ENCODE results near the gene HDAC4. TPM values are rescaled to one million over a fixed set of nuclear protein-coding genes. Genes with fewer than 3 reads are reported as not detected.
"Not testable (repeated sequence)": the region's sequence is repeated elsewhere in the genome, so short reads cannot be mapped to it uniquely, and the experiment has no call there.

Gene HDAC4
- total RNA-seq, 5 donors from 2014 or later (not counting 1 experiment from before 2014, with no cell fraction given): 44.8 to 80.2 (median 60.9) TPM

- Mint-ChIP-seq H3K9me3 (peaks cover 3 to 17% (median 6%) of the 10 kb centered on the region in 3 donors), H3K36me3 (peaks cover 67% of the 10 kb centered on the region), H3K27me3 (no peaks in the 10 kb centered on the region), H3K4me3 (no peak overlapping the region), H3K27ac (no peak overlapping the region), H3K4me1 (no peaks in the 10 kb centered on the region)
- Histone ChIP-seq H3K27me3 (replicated peaks in 1 of 2; ENCODE audit: control insufficient read depth in 2 of 2, extremely low read depth in 1 of 2, insufficient read depth in 2 of 2, low read length in 1 of 2) (no peaks in the 10 kb centered on the region), H3K4me3 (ENCODE audit: control insufficient read depth in 1 of 2, extremely low read depth in 1 of 2, low read length in 1 of 2) (no peak overlapping the region), H3K9me3 (no peaks in the 10 kb centered on the region), H3K27ac (ENCODE audit: low read length) (no peak overlapping the region), H3K36me3 (ENCODE audit: control insufficient read depth in 2 of 2, extremely low read depth in 1 of 2, insufficient read depth in 1 of 2, low read length in 1 of 2) (peaks cover 38 to 74% of the 10 kb centered on the region in 2 donors), H3K4me1 (ENCODE audit: control insufficient read depth in 1 of 2, extremely low read depth in 1 of 2, insufficient read depth in 2 of 2, low read length in 2 of 2) (no peaks in the 10 kb centered on the region)
- peak in 1 of 35 experiments; percentile 19 for DNase-seq
- ChIA-PET POLR2A (no interaction called here), CTCF (no interaction called here)
- no peak for ATAC-seq (replicated peaks in 1 of 4)
- 92% methylated on average over 18 of the region's 22 CpGs for WGBS (ENCODE audit: insufficient coverage)
Measured at GRCh38 chr2:239179851-239180371, 220.9 kb downstream of the HDAC4 start.

GRCh38 chr2:239178954-239179353 lies 221.9 kb downstream of the HDAC4 start:
- Mint-ChIP-seq H3K36me3 (peaks cover 77% of the 10 kb centered on the region), H3K27me3 (no peaks in the 10 kb centered on the region), H3K4me3 (no peak overlapping the region), H3K4me1 (no peaks in the 10 kb centered on the region), H3K9me3 (peaks cover 6 to 26% (median 16%) of the 10 kb centered on the region in 3 donors), H3K27ac (no peak overlapping the region)
- H3K27ac ChIP-seq (ENCODE audit: low read length): no peak overlapping the region
- H3K4me3 ChIP-seq (ENCODE audit: control insufficient read depth in 1 of 2, extremely low read depth in 1 of 2, low read length in 1 of 2): no peak overlapping the region
- H3K4me1 ChIP-seq (ENCODE audit: control insufficient read depth in 1 of 2, extremely low read depth in 1 of 2, insufficient read depth in 2 of 2, low read length in 2 of 2): no peaks in the 10 kb centered on the region
- ChIA-PET CTCF (no interaction called here), POLR2A (no interaction called here)
- H3K36me3 ChIP-seq (ENCODE audit: control insufficient read depth in 2 of 2, extremely low read depth in 1 of 2, insufficient read depth in 1 of 2, low read length in 1 of 2): peaks cover 38 to 77% of the 10 kb centered on the region in 2 donors
- DNase-seq (peak in 1 of 35 experiments; percentile 21), ATAC-seq (replicated peaks in 1 of 4) (no peak)
- 99% methylated on average over 26 of the region's 26 CpGs for WGBS (ENCODE audit: insufficient coverage)
- peaks cover 2% of the 10 kb centered on the region for H3K9me3 ChIP-seq
- H3K27me3 ChIP-seq (replicated peaks in 1 of 2; ENCODE audit: control insufficient read depth in 2 of 2, extremely low read depth in 1 of 2, insufficient read depth in 2 of 2, low read length in 1 of 2): no peaks in the 10 kb centered on the region

GRCh38 chr2:239178484-239178883 lies 222.3 kb downstream of the HDAC4 start:
- ChIA-PET POLR2A (no interaction called here), CTCF (no interaction called here)
- Histone ChIP-seq H3K9me3 (peaks cover 2% of the 10 kb centered on the region), H3K36me3 (ENCODE audit: control insufficient read depth in 2 of 2, extremely low read depth in 1 of 2, insufficient read depth in 1 of 2, low read length in 1 of 2) (peaks cover 38 to 76% of the 10 kb centered on the region in 2 donors), H3K4me1 (ENCODE audit: control insufficient read depth in 1 of 2, extremely low read depth in 1 of 2, insufficient read depth in 2 of 2, low read length in 2 of 2) (no peaks in the 10 kb centered on the region), H3K27me3 (replicated peaks in 1 of 2; ENCODE audit: control insufficient read depth in 2 of 2, extremely low read depth in 1 of 2, insufficient read depth in 2 of 2, low read length in 1 of 2) (no peaks in the 10 kb centered on the region), H3K4me3 (ENCODE audit: control insufficient read depth in 1 of 2, extremely low read depth in 1 of 2, low read length in 1 of 2) (no peak overlapping the region), H3K27ac (ENCODE audit: low read length) (no peak overlapping the region)
- no peaks in the 10 kb centered on the region for H3K4me1 Mint-ChIP-seq
- H3K27me3 Mint-ChIP-seq: no peaks in the 10 kb centered on the region
- ATAC-seq (replicated peaks in 1 of 4) (no peak), DNase-seq (no peak)
- WGBS (ENCODE audit: insufficient coverage): 98% methylated on average over 10 of the region's 10 CpGs
- H3K4me3 Mint-ChIP-seq: no peak overlapping the region
- peaks cover 80% of the 10 kb centered on the region for H3K36me3 Mint-ChIP-seq
- peaks cover 8 to 29% (median 19%) of the 10 kb centered on the region in 3 donors for H3K9me3 Mint-ChIP-seq
- H3K27ac Mint-ChIP-seq: no peak overlapping the region

GRCh38 chr2:239177908-239178307 lies 222.9 kb downstream of the HDAC4 start:
- Histone ChIP-seq H3K9me3 (peaks cover 2% of the 10 kb centered on the region), H3K36me3 (ENCODE audit: control insufficient read depth in 2 of 2, extremely low read depth in 1 of 2, insufficient read depth in 1 of 2, low read length in 1 of 2) (peaks cover 38 to 79% of the 10 kb centered on the region in 2 donors), H3K27ac (ENCODE audit: low read length) (no peak overlapping the region), H3K4me3 (ENCODE audit: control insufficient read depth in 1 of 2, extremely low read depth in 1 of 2, low read length in 1 of 2) (no peak overlapping the region), H3K27me3 (replicated peaks in 1 of 2; ENCODE audit: control insufficient read depth in 2 of 2, extremely low read depth in 1 of 2, insufficient read depth in 2 of 2, low read length in 1 of 2) (no peaks in the 10 kb centered on the region), H3K4me1 (ENCODE audit: control insufficient read depth in 1 of 2, extremely low read depth in 1 of 2, insufficient read depth in 2 of 2, low read length in 2 of 2) (no peaks in the 10 kb centered on the region)
- peaks cover 82% of the 10 kb centered on the region for H3K36me3 Mint-ChIP-seq
- no peak overlapping the region for H3K27ac Mint-ChIP-seq
- no peak for DNase-seq
- no peak overlapping the region for H3K4me3 Mint-ChIP-seq
- no peaks in the 10 kb centered on the region for H3K27me3 Mint-ChIP-seq
- CTCF ChIA-PET: no interaction called here
- no peak for ATAC-seq (replicated peaks in 1 of 4)
- H3K4me1 Mint-ChIP-seq: no peaks in the 10 kb centered on the region
- POLR2A ChIA-PET: no interaction called here
- peaks cover 14 to 35% (median 24%) of the 10 kb centered on the region in 3 donors for H3K9me3 Mint-ChIP-seq
- 97% methylated on average over 15 of the region's 17 CpGs for WGBS (ENCODE audit: insufficient coverage)

- WGBS (ENCODE audit: insufficient coverage): 100% methylated on average over 2 of the region's 11 CpGs
- Mint-ChIP-seq H3K4me1 (no peaks in the 10 kb centered on the region), H3K27ac (no peak overlapping the region), H3K36me3 (peaks cover 85% of the 10 kb centered on the region), H3K4me3 (no peak overlapping the region), H3K27me3 (no peaks in the 10 kb centered on the region), H3K9me3 (peaks cover 19 to 40% (median 29%) of the 10 kb centered on the region in 3 donors)
- Histone ChIP-seq H3K4me3 (ENCODE audit: control insufficient read depth in 1 of 2, extremely low read depth in 1 of 2, low read length in 1 of 2) (no peak overlapping the region), H3K4me1 (ENCODE audit: control insufficient read depth in 1 of 2, extremely low read depth in 1 of 2, insufficient read depth in 2 of 2, low read length in 2 of 2) (no peaks in the 10 kb centered on the region), H3K27ac (ENCODE audit: low read length) (no peak overlapping the region), H3K36me3 (ENCODE audit: control insufficient read depth in 2 of 2, extremely low read depth in 1 of 2, insufficient read depth in 1 of 2, low read length in 1 of 2) (peaks cover 38 to 73% of the 10 kb centered on the region in 2 donors), H3K9me3 (peaks cover 5% of the 10 kb centered on the region), H3K27me3 (replicated peaks in 1 of 2; ENCODE audit: control insufficient read depth in 2 of 2, extremely low read depth in 1 of 2, insufficient read depth in 2 of 2, low read length in 1 of 2) (no peaks in the 10 kb centered on the region)
- ATAC-seq (replicated peaks in 1 of 4) (no peak), DNase-seq (no peak)
- POLR2A ChIA-PET: no interaction called here
- CTCF ChIA-PET: no interaction called here
Measured at GRCh38 chr2:239177325-239177724, 223.5 kb downstream of the HDAC4 start.

GRCh38 chr2:239176138-239176803 lies 224.5 kb downstream of the HDAC4 start:
- CTCF ChIA-PET; H3K4me1 Mint-ChIP-seq; H3K27ac ChIP-seq (ENCODE audit: low read length); DNase-seq; H3K4me1 ChIP-seq (ENCODE audit: control insufficient read depth in 1 of 2, extremely low read depth in 1 of 2, insufficient read depth in 2 of 2, low read length in 2 of 2); H3K9me3 ChIP-seq; ATAC-seq (replicated peaks in 1 of 4); H3K27ac Mint-ChIP-seq; H3K4me3 Mint-ChIP-seq; H3K27me3 Mint-ChIP-seq; H3K4me3 ChIP-seq (ENCODE audit: control insufficient read depth in 1 of 2, extremely low read depth in 1 of 2, low read length in 1 of 2); H3K27me3 ChIP-seq (replicated peaks in 1 of 2; ENCODE audit: control insufficient read depth in 2 of 2, extremely low read depth in 1 of 2, insufficient read depth in 2 of 2, low read length in 1 of 2): not testable (repeated sequence)
- POLR2A ChIA-PET: interaction anchor here in 1 of 2 donors (0.6 kb wide), 1 partner anchor 32 kb away, joined by 4 read pairs; no protein-coding TSS in a partner anchor
- Mint-ChIP-seq H3K9me3 (peaks cover 19 to 47% (median 35%) of the 10 kb centered on the region in 3 donors), H3K36me3 (peaks cover 86% of the 10 kb centered on the region)
- H3K36me3 ChIP-seq (ENCODE audit: control insufficient read depth in 2 of 2, extremely low read depth in 1 of 2, insufficient read depth in 1 of 2, low read length in 1 of 2): peaks cover 37 to 64% of the 10 kb centered on the region in 2 donors
- 83% methylated on average over 13 of the region's 23 CpGs for WGBS (ENCODE audit: insufficient coverage)

Data from T-cell (primary cell).